WTC11 (cell line): ENCODE results near the gene LGALS1. TPM values are rescaled to one million over a fixed set of nuclear protein-coding genes. Genes with fewer than 3 reads are reported as not detected.

ENCODE experiments used
- ATAC-seq: fragments of 200-7000 bp; cut with Tn5 transposase; 2 replicates; pipeline ENCODE4 v1.10.0; 2021; ENCODE audit warnings: mild to moderate bottlenecking, moderate library complexity
- CTCF ChIA-PET: fragments of 300-600 bp; sonication (Branson Sonifier 250); formaldehyde crosslinking; loops from one replicate; lab custom pipeline; 2021; ENCODE audit warnings: antibody characterized with exemption; lab: Charles Lee
- POLR2A ChIA-PET: fragments of 350-600 bp; sonication (Branson Sonifier 250); formaldehyde crosslinking; loops from one replicate; lab custom pipeline; 2021; ENCODE audit warnings: antibody characterized with exemption; lab: Charles Lee
- DNase-seq: peaks from one replicate; pipeline ENCODE4 v3.0.0; 2021; ENCODE audit warnings: low spot score
- H3K27ac Mint-ChIP-seq: 2 replicates; pipeline ENCODE4 v1.8.0; 2021; ENCODE audit warnings: mixed read lengths
- H3K27me3 Mint-ChIP-seq: 2 replicates; pipeline ENCODE4 v1.8.0; 2021; ENCODE audit warnings: low read depth, mild to moderate bottlenecking, moderate library complexity, mixed read lengths
- H3K36me3 Mint-ChIP-seq: 2 replicates; pipeline ENCODE4 v1.8.0; 2021; ENCODE audit warnings: mixed read lengths
- H3K4me1 Mint-ChIP-seq: 2 replicates; pipeline ENCODE4 v1.8.0; 2022; ENCODE audit warnings: mixed read lengths
- H3K4me3 Mint-ChIP-seq: 2 replicates; pipeline ENCODE4 v1.8.0; 2021; ENCODE audit warnings: mild to moderate bottlenecking, moderate library complexity, mixed read lengths
- H3K9me3 Mint-ChIP-seq: 2 replicates; pipeline ENCODE4 v1.8.0; 2021; ENCODE audit warnings: mixed read lengths
- ATF6 ChIP-seq: sonication (generic); formaldehyde crosslinking; IDR thresholded peaks from 2 replicates; pipeline ENCODE4 v1.8.1; 2023; ENCODE audit warnings: mild to moderate bottlenecking, missing genetic modification reagents
- ERG ChIP-seq: fragments of 250-450 bp; sonication (Bioruptor Pico); IDR thresholded peaks from 2 replicates; pipeline ENCODE4 v1.8.0; 2021; ENCODE audit warnings: mild to moderate bottlenecking
- FOXK1 ChIP-seq: sonication (generic); formaldehyde crosslinking; IDR thresholded peaks from 2 replicates; pipeline ENCODE4 v1.8.0; 2022; ENCODE audit warnings: mild to moderate bottlenecking, moderate library complexity, missing genetic modification reagents
- NFE2L1 ChIP-seq: sonication (generic); formaldehyde crosslinking; IDR thresholded peaks from 2 replicates; pipeline ENCODE4 v1.8.1; 2023; ENCODE audit warnings: missing genetic modification reagents
- NFYB ChIP-seq: sonication (generic); formaldehyde crosslinking; conservative IDR thresholded peaks from 2 replicates; pipeline ENCODE4 v1.8.0; 2022; ENCODE audit warnings: low read depth, missing genetic modification reagents
- OVOL2 ChIP-seq: fragments of 250-450 bp; sonication (Bioruptor Pico); IDR thresholded peaks from 2 replicates; pipeline ENCODE4 v1.9.0; 2021; ENCODE audit warnings: mild to moderate bottlenecking, borderline replicate concordance
- RELA ChIP-seq: sonication (generic); formaldehyde crosslinking; IDR thresholded peaks from 2 replicates; pipeline ENCODE4 v1.8.1; 2022; ENCODE audit warnings: missing genetic modification reagents, mild to moderate bottlenecking, borderline replicate concordance
- ZMAT4 ChIP-seq: fragments of 250-450 bp; sonication (Bioruptor Pico); IDR thresholded peaks from 2 replicates; pipeline ENCODE4 v1.9.0; 2021; ENCODE audit warnings: mild to moderate bottlenecking
- ZNF219 ChIP-seq: sonication (generic); formaldehyde crosslinking; IDR thresholded peaks from 2 replicates; pipeline ENCODE4 v1.8.0; 2023; ENCODE audit warnings: missing genetic modification reagents, mild to moderate bottlenecking, borderline replicate concordance
- ZNF423 ChIP-seq: fragments of 250-450 bp; sonication (Bioruptor Pico); IDR thresholded peaks from 2 replicates; pipeline ENCODE4 v2.1.2; 2022; ENCODE audit warnings: mild to moderate bottlenecking, moderate library complexity
- total RNA-seq: library from RNA; stranded (reverse); gene quantifications from 3 replicates; pipeline ENCODE4 v1.2.3, GENCODE V29; 2021
- TF ChIP-seq, protein P1 (sequence below): sonication (generic); formaldehyde crosslinking; IDR thresholded peaks from 2 replicates; pipeline ENCODE4 v1.8.1; 2023; ENCODE audit warnings: mild to moderate bottlenecking, missing genetic modification reagents, borderline replicate concordance
- TF ChIP-seq, protein P2 (sequence below): sonication (generic); formaldehyde crosslinking; IDR thresholded peaks from 2 replicates; pipeline ENCODE4 v1.8.0; 2022; ENCODE audit warnings: missing genetic modification reagents
- TF ChIP-seq, protein P3 (sequence below): fragments of 250-450 bp; sonication (Bioruptor Pico); IDR thresholded peaks from 2 replicates; pipeline ENCODE4 v1.9.0; 2021; ENCODE audit warnings: mild to moderate bottlenecking, borderline replicate concordance
- TF ChIP-seq, protein P4 (sequence below): sonication (generic); formaldehyde crosslinking; IDR thresholded peaks from 2 replicates; pipeline ENCODE4 v1.8.0; 2022; ENCODE audit warnings: mild to moderate bottlenecking, missing genetic modification reagents

The LGALS1 gene
- total RNA-seq, 1 experiment from 2014 or later = 17.3 TPM

- TF ChIP-seq ATF6 (CRISPR knock-in tag) (no peak), OVOL2 (CRISPR knock-in tag) (no peak), ZMAT4 (no peak)
- TF ChIP-seq, protein P1, sequence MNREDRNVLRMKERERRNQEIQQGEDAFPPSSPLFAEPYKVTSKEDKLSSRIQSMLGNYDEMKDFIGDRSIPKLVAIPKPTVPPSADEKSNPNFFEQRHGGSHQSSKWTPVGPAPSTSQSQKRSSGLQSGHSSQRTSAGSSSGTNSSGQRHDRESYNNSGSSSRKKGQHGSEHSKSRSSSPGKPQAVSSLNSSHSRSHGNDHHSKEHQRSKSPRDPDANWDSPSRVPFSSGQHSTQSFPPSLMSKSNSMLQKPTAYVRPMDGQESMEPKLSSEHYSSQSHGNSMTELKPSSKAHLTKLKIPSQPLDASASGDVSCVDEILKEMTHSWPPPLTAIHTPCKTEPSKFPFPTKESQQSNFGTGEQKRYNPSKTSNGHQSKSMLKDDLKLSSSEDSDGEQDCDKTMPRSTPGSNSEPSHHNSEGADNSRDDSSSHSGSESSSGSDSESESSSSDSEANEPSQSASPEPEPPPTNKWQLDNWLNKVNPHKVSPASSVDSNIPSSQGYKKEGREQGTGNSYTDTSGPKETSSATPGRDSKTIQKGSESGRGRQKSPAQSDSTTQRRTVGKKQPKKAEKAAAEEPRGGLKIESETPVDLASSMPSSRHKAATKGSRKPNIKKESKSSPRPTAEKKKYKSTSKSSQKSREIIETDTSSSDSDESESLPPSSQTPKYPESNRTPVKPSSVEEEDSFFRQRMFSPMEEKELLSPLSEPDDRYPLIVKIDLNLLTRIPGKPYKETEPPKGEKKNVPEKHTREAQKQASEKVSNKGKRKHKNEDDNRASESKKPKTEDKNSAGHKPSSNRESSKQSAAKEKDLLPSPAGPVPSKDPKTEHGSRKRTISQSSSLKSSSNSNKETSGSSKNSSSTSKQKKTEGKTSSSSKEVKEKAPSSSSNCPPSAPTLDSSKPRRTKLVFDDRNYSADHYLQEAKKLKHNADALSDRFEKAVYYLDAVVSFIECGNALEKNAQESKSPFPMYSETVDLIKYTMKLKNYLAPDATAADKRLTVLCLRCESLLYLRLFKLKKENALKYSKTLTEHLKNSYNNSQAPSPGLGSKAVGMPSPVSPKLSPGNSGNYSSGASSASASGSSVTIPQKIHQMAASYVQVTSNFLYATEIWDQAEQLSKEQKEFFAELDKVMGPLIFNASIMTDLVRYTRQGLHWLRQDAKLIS (CRISPR knock-in tag) = no peak
- TF ChIP-seq, protein P2, sequence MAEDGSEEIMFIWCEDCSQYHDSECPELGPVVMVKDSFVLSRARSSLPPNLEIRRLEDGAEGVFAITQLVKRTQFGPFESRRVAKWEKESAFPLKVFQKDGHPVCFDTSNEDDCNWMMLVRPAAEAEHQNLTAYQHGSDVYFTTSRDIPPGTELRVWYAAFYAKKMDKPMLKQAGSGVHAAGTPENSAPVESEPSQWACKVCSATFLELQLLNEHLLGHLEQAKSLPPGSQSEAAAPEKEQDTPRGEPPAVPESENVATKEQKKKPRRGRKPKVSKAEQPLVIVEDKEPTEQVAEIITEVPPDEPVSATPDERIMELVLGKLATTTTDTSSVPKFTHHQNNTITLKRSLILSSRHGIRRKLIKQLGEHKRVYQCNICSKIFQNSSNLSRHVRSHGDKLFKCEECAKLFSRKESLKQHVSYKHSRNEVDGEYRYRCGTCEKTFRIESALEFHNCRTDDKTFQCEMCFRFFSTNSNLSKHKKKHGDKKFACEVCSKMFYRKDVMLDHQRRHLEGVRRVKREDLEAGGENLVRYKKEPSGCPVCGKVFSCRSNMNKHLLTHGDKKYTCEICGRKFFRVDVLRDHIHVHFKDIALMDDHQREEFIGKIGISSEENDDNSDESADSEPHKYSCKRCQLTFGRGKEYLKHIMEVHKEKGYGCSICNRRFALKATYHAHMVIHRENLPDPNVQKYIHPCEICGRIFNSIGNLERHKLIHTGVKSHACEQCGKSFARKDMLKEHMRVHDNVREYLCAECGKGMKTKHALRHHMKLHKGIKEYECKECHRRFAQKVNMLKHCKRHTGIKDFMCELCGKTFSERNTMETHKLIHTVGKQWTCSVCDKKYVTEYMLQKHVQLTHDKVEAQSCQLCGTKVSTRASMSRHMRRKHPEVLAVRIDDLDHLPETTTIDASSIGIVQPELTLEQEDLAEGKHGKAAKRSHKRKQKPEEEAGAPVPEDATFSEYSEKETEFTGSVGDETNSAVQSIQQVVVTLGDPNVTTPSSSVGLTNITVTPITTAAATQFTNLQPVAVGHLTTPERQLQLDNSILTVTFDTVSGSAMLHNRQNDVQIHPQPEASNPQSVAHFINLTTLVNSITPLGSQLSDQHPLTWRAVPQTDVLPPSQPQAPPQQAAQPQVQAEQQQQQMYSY (CRISPR knock-in tag) = no peak
Measured at GRCh38 chr22:37636186-37636948, 39.1 kb upstream of the LGALS1 start (continued).

DNA sequence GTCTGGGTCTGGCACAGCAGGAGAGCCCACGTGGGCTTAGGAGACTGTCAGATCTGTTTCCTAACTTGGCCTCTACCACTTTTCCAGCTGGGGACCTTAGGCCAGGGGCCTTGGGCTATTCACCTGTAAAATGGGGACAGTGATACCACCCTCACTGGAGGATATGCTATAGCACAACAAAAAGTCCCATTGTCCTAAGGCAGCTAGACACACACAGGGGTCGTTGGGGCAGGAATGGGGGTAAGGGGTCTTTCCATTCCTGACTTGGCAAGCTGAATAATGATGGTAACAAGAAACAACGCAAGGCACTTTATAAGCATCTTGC is 38.5 kb upstream of the LGALS1 start:
- Mint-ChIP-seq H3K4me1 (peaks cover 29% of the 10 kb centered on the region), H3K4me3 (no peak overlapping the region), H3K36me3 (no peaks in the 10 kb centered on the region), H3K9me3 (no peaks in the 10 kb centered on the region), H3K27me3 (no peaks in the 10 kb centered on the region), H3K27ac (no peak overlapping the region)
- ATAC-seq = no peak
- DNase-seq = no peak
- TF ChIP-seq ZNF423 (CRISPR knock-in tag) = no peak
- TF ChIP-seq, protein P3, sequence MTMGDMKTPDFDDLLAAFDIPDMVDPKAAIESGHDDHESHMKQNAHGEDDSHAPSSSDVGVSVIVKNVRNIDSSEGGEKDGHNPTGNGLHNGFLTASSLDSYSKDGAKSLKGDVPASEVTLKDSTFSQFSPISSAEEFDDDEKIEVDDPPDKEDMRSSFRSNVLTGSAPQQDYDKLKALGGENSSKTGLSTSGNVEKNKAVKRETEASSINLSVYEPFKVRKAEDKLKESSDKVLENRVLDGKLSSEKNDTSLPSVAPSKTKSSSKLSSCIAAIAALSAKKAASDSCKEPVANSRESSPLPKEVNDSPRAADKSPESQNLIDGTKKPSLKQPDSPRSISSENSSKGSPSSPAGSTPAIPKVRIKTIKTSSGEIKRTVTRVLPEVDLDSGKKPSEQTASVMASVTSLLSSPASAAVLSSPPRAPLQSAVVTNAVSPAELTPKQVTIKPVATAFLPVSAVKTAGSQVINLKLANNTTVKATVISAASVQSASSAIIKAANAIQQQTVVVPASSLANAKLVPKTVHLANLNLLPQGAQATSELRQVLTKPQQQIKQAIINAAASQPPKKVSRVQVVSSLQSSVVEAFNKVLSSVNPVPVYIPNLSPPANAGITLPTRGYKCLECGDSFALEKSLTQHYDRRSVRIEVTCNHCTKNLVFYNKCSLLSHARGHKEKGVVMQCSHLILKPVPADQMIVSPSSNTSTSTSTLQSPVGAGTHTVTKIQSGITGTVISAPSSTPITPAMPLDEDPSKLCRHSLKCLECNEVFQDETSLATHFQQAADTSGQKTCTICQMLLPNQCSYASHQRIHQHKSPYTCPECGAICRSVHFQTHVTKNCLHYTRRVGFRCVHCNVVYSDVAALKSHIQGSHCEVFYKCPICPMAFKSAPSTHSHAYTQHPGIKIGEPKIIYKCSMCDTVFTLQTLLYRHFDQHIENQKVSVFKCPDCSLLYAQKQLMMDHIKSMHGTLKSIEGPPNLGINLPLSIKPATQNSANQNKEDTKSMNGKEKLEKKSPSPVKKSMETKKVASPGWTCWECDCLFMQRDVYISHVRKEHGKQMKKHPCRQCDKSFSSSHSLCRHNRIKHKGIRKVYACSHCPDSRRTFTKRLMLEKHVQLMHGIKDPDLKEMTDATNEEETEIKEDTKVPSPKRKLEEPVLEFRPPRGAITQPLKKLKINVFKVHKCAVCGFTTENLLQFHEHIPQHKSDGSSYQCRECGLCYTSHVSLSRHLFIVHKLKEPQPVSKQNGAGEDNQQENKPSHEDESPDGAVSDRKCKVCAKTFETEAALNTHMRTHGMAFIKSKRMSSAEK = no peak
- no peak for TF ChIP-seq RELA (CRISPR knock-in tag)
- TF ChIP-seq FOXK1 (CRISPR knock-in tag) = no peak
- no peak for TF ChIP-seq NFE2L1 (CRISPR knock-in tag)
- no peak for TF ChIP-seq NFYB
- TF ChIP-seq ZNF219 (CRISPR knock-in tag) = no peak
- TF ChIP-seq ERG (CRISPR knock-in tag) = no peak
- TF ChIP-seq, protein P4, sequence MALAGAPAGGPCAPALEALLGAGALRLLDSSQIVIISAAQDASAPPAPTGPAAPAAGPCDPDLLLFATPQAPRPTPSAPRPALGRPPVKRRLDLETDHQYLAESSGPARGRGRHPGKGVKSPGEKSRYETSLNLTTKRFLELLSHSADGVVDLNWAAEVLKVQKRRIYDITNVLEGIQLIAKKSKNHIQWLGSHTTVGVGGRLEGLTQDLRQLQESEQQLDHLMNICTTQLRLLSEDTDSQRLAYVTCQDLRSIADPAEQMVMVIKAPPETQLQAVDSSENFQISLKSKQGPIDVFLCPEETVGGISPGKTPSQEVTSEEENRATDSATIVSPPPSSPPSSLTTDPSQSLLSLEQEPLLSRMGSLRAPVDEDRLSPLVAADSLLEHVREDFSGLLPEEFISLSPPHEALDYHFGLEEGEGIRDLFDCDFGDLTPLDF (CRISPR knock-in tag) = no peak
- ChIA-PET CTCF (interaction anchor here (0.7 to 3.4 kb wide), 7 partner anchors 9 to 98 kb away, joined by 3 to 17 read pairs (median 6); partner anchors contain the start of genes GGA1, NOL12 and PDXP), POLR2A (interaction anchor here (0.6 kb wide), 1 partner anchor 72 kb away, joined by 3 read pairs; no protein-coding TSS in a partner anchor)
